NT2/D1 (cell line): ENCODE data around the gene OGA.

Source experiments
- YY1 ChIP-seq: IDR thresholded peaks from 2 replicates; pipeline ENCODE4 v1.6.1; 2011; ENCODE audit not compliant: insufficient read length, insufficient read depth
- ZNF274 ChIP-seq: IDR thresholded peaks from 2 replicates; pipeline ENCODE4 v1.6.1; 2011; ENCODE audit warnings: mild to moderate bottlenecking, low read depth, low read length

DNA sequence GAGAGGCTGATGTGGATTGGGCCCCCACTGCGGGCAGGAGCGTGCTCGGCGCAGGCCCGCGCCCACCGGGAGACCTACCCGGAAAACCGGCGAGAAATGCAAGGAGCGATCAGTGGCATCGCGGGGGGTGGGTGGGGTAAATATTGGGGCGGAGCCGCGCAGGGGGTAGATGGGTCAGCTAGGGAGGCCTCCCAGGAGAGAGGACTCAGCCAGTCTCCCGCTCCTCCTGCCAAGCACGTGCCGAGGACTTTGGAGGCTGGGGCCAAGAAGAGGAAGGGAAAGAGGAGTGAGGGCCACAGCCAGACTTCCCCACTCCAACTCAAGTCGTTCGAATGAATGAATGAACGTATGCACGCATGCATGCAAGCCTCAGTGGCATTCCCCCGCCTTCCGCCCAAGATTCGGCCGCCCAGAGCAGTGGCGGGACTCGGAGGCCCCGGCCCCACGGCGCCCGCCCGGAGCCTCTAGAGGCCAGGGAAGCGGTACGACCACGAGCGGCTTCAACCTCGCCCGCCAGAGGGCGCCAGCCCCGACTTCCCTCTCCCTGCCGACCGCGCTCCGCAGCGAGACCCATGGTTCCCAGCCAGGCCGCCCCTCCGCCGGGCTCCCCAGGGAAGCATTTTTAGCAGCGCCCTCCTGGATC lies 38.6 kb downstream of the OGA start:
- no peak for TF ChIP-seq ZNF274
- TF ChIP-seq YY1 = no peak
